ENCODE measurements around the gene PIK3AP1. TPM values are rescaled to one million over a fixed set of nuclear protein-coding genes. Genes with fewer than 3 reads are reported as not detected.
A peak's percentile ranks its signal among the peaks of the same experiment; 100 is the strongest.

Gene PIK3AP1
- total and polyA plus RNA-seq, 2 of the 13 experiments (the other 11 are each of a cell fraction or from before 2014, with no cell fraction given), result 3.6 to 13.8 TPM

DNA sequence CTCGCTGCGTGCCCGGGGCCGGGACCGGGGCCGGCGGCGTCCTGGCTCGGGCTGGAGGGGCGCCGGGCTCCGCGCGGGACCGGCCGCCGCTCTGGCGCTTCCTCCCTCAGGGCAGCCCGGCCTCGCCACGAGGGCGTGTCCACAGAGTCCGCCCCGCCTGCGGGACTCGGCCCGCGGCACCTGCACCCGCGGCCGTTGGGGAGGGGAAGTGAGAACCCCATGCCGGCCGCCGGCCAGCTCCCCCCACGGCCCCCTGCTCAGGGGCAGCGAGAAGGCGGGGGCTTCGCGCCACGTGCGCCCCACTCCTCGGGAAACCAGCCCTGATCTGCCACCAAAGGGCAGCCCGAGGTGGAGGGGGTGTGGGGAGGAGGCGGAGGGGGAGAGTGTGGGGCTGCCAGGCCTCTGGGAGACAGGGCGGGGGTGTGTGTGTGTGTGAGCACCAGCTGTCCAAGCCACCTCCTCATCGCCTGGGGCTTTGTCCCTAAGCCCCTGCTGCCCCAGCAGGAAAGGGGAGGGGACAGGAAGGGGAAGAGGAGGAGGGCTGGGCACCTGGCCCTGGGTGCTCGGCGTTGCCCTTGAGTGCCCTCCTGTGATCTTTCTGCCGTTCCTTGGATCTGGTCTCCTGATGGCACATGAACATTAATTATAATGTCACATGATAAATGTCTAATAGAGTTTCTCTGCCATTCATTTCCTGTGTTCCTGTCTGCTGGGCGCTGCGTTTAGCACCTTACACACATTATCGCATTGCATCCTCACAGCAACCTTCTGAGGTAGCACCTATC lies at the start of gene PIK3AP1 (continued):
- TF ChIP-seq, protein P1, sequence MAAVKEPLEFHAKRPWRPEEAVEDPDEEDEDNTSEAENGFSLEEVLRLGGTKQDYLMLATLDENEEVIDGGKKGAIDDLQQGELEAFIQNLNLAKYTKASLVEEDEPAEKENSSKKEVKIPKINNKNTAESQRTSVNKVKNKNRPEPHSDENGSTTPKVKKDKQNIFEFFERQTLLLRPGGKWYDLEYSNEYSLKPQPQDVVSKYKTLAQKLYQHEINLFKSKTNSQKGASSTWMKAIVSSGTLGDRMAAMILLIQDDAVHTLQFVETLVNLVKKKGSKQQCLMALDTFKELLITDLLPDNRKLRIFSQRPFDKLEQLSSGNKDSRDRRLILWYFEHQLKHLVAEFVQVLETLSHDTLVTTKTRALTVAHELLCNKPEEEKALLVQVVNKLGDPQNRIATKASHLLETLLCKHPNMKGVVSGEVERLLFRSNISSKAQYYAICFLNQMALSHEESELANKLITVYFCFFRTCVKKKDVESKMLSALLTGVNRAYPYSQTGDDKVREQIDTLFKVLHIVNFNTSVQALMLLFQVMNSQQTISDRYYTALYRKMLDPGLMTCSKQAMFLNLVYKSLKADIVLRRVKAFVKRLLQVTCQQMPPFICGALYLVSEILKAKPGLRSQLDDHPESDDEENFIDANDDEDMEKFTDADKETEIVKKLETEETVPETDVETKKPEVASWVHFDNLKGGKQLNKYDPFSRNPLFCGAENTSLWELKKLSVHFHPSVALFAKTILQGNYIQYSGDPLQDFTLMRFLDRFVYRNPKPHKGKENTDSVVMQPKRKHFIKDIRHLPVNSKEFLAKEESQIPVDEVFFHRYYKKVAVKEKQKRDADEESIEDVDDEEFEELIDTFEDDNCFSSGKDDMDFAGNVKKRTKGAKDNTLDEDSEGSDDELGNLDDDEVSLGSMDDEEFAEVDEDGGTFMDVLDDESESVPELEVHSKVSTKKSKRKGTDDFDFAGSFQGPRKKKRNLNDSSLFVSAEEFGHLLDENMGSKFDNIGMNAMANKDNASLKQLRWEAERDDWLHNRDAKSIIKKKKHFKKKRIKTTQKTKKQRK (IDR thresholded peaks at IDR 0.05; ENCODE audit: low read length), result no peak
- TF ChIP-seq SYNCRIP (IDR thresholded peaks at IDR 0.05; ENCODE audit: insufficient read depth, low read depth, low read length), result no peak
- TF ChIP-seq RARG (CRISPR knock-in tag; IDR thresholded peaks at IDR 0.05; ENCODE audit: low read depth), result no peak
- TF ChIP-seq ZFX (CRISPR knock-in tag; IDR thresholded peaks at IDR 0.05; ENCODE audit: low read depth), result peak; percentile 32; the same call in 1 of the 2 replicates
- TF ChIP-seq, protein P2, sequence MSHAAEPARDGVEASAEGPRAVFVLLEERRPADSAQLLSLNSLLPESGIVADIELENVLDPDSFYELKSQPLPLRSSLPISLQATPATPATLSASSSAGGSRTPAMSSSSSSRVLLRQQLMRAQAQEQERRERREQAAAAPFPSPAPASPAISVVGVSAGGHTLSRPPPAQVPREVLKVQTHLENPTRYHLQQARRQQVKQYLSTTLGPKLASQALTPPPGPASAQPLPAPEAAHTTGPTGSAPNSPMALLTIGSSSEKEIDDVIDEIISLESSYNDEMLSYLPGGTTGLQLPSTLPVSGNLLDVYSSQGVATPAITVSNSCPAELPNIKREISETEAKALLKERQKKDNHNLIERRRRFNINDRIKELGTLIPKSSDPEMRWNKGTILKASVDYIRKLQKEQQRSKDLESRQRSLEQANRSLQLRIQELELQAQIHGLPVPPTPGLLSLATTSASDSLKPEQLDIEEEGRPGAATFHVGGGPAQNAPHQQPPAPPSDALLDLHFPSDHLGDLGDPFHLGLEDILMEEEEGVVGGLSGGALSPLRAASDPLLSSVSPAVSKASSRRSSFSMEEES (CRISPR knock-in tag; IDR thresholded peaks at IDR 0.05), result no peak
- TF ChIP-seq, protein P3, sequence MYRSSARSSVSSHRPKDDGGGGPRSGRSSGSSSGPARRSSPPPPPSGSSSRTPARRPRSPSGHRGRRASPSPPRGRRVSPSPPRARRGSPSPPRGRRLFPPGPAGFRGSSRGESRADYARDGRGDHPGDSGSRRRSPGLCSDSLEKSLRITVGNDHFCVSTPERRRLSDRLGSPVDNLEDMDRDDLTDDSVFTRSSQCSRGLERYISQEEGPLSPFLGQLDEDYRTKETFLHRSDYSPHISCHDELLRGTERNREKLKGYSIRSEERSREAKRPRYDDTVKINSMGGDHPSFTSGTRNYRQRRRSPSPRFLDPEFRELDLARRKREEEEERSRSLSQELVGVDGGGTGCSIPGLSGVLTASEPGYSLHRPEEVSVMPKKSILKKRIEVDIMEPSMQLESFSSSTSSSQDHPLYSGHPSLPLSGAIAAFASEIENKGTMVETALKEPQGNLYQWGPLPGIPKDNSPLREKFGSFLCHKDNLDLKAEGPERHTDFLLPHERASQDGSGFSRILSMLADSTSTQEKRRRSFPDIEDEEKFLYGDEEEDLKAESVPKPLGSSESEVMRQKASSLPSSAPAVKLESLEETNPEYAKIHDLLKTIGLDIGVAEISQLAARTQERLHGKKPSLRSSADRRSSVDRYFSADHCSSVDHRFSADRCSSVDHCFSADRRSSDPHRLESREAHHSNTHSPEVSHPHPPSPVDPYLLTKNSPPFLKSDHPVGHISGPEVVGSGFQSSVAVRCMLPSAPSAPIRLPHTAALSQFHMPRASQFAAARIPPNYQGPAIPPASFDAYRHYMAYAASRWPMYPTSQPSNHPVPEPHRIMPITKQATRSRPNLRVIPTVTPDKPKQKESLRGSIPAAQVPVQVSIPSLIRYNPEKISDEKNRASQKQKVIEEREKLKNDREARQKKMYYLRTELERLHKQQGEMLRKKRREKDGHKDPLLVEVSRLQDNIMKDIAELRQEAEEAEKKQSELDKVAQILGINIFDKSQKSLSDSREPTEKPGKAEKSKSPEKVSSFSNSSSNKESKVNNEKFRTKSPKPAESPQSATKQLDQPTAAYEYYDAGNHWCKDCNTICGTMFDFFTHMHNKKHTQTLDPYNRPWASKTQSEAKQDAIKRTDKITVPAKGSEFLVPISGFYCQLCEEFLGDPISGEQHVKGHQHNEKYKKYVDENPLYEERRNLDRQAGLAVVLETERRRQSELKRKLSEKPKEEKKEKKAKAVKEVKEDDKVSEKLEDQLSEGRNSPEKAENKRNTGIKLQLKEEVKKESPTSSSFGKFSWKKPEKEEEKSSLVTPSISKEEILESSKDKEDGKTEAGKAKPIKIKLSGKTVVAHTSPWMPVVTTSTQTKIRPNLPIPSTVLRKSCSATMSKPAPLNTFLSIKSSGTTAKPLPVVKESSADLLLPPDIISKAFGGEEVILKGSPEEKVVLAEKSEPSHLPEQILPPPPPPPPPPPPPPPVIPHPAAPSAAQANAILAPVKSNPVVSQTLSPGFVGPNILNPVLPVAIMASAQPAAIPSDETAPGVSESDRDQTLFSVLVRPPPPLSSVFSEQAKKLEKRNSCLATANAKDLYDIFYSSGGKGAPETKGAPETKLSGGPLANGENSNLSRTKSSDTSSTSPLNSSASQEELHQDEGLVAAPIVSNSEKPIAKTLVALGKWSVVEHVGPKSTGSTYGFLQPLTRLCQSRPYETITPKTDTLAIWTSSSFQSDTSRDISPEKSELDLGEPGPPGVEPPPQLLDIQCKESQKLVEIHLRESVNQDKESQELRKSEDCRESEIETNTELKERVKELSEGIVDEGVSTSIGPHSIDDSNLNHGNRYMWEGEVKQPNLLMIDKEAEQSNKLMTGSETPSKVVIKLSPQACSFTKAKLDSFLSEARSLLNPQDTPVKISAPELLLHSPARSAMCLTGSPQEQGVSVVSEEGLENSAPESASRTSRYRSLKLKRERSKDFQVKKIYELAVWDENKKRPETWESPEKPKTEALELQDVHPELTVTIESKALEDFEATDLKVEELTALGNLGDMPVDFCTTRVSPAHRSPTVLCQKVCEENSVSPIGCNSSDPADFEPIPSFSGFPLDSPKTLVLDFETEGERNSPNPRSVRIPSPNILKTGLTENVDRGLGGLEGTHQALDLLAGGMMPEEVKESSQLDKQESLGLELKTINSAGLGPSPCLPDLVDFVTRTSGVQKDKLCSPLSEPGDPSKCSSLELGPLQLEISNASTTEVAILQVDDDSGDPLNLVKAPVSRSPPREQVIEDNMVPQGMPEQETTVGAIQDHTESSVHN (CRISPR knock-in tag; IDR thresholded peaks at IDR 0.05), result no peak
- no peak for TF ChIP-seq RAD21 (CRISPR knock-in tag; IDR thresholded peaks at IDR 0.05)
- TF ChIP-seq CCDC6 (CRISPR knock-in tag; IDR thresholded peaks at IDR 0.05), result 0 out of 2 replicates have a peak, but pooled peaks have one; percentile 34
- TF ChIP-seq ZNF7 (CRISPR knock-in tag; IDR thresholded peaks at IDR 0.05), result no peak
- TF ChIP-seq SOX13 (IDR thresholded peaks at IDR 0.05), result no peak
- TF ChIP-seq SOX13 (CRISPR knock-in tag; conservative IDR thresholded peaks at IDR 0.05 in 1 of 2, IDR thresholded peaks at IDR 0.05 in 1 of 2), result no peak
- no peak for TF ChIP-seq ZNF547 (CRISPR knock-in tag; IDR thresholded peaks at IDR 0.05)
